ENCODE results near the gene REX1BD. TPM values are rescaled to one million over a fixed set of nuclear protein-coding genes. Genes with fewer than 3 reads are reported as not detected.

The REX1BD gene
- total and polyA plus RNA-seq, 2 donors from 2014 or later, result 56.9 to 104 TPM

GRCh38 chr19:18612772-18613588 is 24.4 kb downstream of the REX1BD start, which contains the start of gene TMEM59L:
Gene TMEM59L, plus strand, starts transcription at chr19:18612870. Its CDS starts 89 bp downstream, at chr19:18612959.
- H3K9me3 ChIP-seq (ENCODE audit: control insufficient read depth in 2 of 3, insufficient read depth in 1 of 3, low read length in 3 of 3), result no peaks in the 10 kb centered on the region
- intact Hi-C loops (cut with DNase I), result no loop called here
- peak in 3 of 5 donors; percentile 72 to 80 (median 77) for DNase-seq
- H3K9ac ChIP-seq (ENCODE audit: low read length in 3 of 3), result no peak within 1 kb of the TSS
- peaks cover 24% of the 10 kb centered on the region for H3K27me3 ChIP-seq (ENCODE audit: control insufficient read depth, insufficient read depth, low read length)
- H3K4me1 ChIP-seq (ENCODE audit: control insufficient read depth in 2 of 3, insufficient read depth in 2 of 3, low read depth in 1 of 3, low read length in 3 of 3), result peaks cover 0 to 7% (median 0%) of the 10 kb centered on the region in 3 donors
- no peak for TF ChIP-seq CTCF (IDR thresholded peaks at IDR 0.05; ENCODE audit: borderline replicate concordance, extremely low read depth, insufficient read depth)
- no peak within 1 kb of the TSS for H3K27ac ChIP-seq (ENCODE audit: low read depth in 2 of 2, low read length in 2 of 2)
- H3K4me3 ChIP-seq (ENCODE audit: low read length in 3 of 3), result peak within 1 kb of the TSS in 1 of 3 donors; percentile 29
- FAIRE-seq, result no peak
- no peaks in the 10 kb centered on the region for H3K36me3 ChIP-seq (ENCODE audit: control insufficient read depth in 2 of 3, insufficient read depth in 3 of 3, low read length in 3 of 3)

DNA sequence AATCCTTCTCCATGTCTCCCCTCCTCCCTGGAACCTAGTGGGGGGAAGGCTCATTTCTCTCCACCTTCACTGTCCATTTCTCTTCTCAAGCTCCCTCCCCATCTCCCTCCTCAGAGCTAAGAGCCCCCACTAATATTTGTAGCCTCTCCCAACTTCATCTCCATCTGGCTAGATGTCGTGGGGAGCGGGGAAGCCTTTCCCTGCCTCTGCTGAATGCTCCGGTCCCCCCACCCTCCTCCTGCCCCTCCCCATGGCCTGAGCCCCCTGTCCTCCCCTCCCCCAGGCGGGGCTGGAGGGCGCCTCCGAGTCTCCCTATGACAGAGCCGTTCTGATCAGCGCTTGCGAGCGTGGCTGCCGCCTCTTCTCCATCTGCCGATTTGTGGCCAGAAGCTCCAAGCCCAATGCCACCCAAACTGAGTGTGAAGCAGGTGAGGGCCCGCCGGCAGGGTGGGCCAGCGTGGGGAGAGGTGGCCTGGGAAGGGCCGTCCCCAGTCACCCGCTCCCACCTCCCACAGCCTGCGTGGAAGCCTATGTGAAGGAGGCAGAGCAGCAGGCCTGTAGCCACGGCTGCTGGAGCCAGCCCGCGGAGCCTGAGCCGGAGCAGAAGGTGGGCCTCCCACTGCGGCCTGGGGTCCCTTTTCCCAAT is 25.1 kb downstream of the REX1BD start:
- Histone ChIP-seq H3K27ac (ENCODE audit: low read depth in 2 of 2, low read length in 2 of 2) (no peak overlapping the region), H3K9ac (ENCODE audit: low read length in 3 of 3) (no peak overlapping the region), H3K4me3 (ENCODE audit: low read length in 3 of 3) (no peak overlapping the region), H3K36me3 (ENCODE audit: control insufficient read depth in 2 of 3, insufficient read depth in 3 of 3, low read length in 3 of 3) (no peaks in the 10 kb centered on the region), H3K27me3 (ENCODE audit: control insufficient read depth, insufficient read depth, low read length) (peaks cover 17% of the 10 kb centered on the region), H3K9me3 (ENCODE audit: control insufficient read depth in 2 of 3, insufficient read depth in 1 of 3, low read length in 3 of 3) (no peaks in the 10 kb centered on the region), H3K4me1 (ENCODE audit: control insufficient read depth in 2 of 3, insufficient read depth in 2 of 3, low read depth in 1 of 3, low read length in 3 of 3) (peaks cover 0 to 7% (median 0%) of the 10 kb centered on the region in 3 donors)
- DNase-seq, result no peak
- no peak for FAIRE-seq
- no peak for TF ChIP-seq CTCF (IDR thresholded peaks at IDR 0.05; ENCODE audit: borderline replicate concordance, extremely low read depth, insufficient read depth)
- intact Hi-C loops (cut with DNase I), result no loop called here

DNA sequence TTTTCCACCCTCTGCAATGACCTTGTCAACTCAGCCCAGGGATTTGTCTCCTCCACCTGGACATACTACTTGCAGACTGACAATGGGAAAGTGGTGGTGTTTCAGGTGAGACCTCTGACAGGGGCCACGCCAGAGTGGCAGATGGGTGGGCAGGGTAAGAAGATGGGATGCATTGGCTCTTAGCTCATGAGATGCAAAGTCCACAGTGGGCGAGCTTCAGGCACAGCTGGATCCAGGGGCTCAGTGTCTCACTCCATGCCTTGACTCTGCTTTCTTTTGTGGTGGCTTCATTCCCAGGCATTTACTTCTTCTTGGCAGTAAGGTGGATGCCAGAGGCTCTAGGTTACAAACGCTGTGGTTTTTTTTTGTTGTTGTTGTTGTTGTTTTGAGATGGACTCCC is 27.4 kb downstream of the REX1BD start:
- Histone ChIP-seq H3K27me3 (ENCODE audit: control insufficient read depth, insufficient read depth, low read length) (peaks cover 14% of the 10 kb centered on the region), H3K9ac (ENCODE audit: low read length in 3 of 3) (no peak overlapping the region), H3K36me3 (ENCODE audit: control insufficient read depth in 2 of 3, insufficient read depth in 3 of 3, low read length in 3 of 3) (no peaks in the 10 kb centered on the region), H3K4me3 (ENCODE audit: low read length in 3 of 3) (no peak overlapping the region), H3K27ac (ENCODE audit: low read depth in 2 of 2, low read length in 2 of 2) (no peak overlapping the region), H3K4me1 (ENCODE audit: control insufficient read depth in 2 of 3, insufficient read depth in 2 of 3, low read depth in 1 of 3, low read length in 3 of 3) (peaks cover 0 to 6% (median 0%) of the 10 kb centered on the region in 3 donors), H3K9me3 (ENCODE audit: control insufficient read depth in 2 of 3, insufficient read depth in 1 of 3, low read length in 3 of 3) (no peaks in the 10 kb centered on the region)
- FAIRE-seq (no peak), DNase-seq (no peak)
- intact Hi-C loops (cut with DNase I), result no loop called here
- no peak for TF ChIP-seq CTCF (IDR thresholded peaks at IDR 0.05; ENCODE audit: borderline replicate concordance, extremely low read depth, insufficient read depth)
